H9 (cell line): ENCODE measurements around the gene CERS6. TPM values are rescaled to one million over a fixed set of nuclear protein-coding genes. Genes with fewer than 3 reads are reported as not detected.

Experiments used
- DNase-seq: peaks from one replicate; pipeline ENCODE4 v3.0.0-alpha.2; 2017
- H2AFZ ChIP-seq: one replicate; pipeline ENCODE4 v1.6.1; 2013; ENCODE audit warnings: mild to moderate bottlenecking, low read length, control low read depth, moderate library complexity
- H2AK5ac ChIP-seq: 2 replicates; pipeline ENCODE4 v1.6.1; 2013; ENCODE audit warnings: low read length, control low read depth, mixed read lengths; ENCODE audit not compliant: insufficient read length
- H2BK120ac ChIP-seq: one replicate; pipeline ENCODE4 v1.6.1; 2013; ENCODE audit warnings: low read depth, mild to moderate bottlenecking, low read length, control low read depth, inconsistent platforms; ENCODE audit not compliant: poor library complexity, severe bottlenecking
- H2BK12ac ChIP-seq: 2 replicates; pipeline ENCODE4 v1.6.1; 2013; ENCODE audit warnings: low read length, control low read depth, mixed read lengths, low read depth; ENCODE audit not compliant: insufficient read length
- H2BK15ac ChIP-seq: 2 replicates; pipeline ENCODE4 v1.6.1; 2013; ENCODE audit warnings: low read depth, low read length, control low read depth
- H2BK20ac ChIP-seq: one replicate; pipeline ENCODE4 v1.6.1; 2013; ENCODE audit warnings: low read depth, mild to moderate bottlenecking, low read length, control low read depth, inconsistent platforms; ENCODE audit not compliant: poor library complexity, severe bottlenecking
- H2BK5ac ChIP-seq: 2 replicates; pipeline ENCODE4 v1.6.1; 2013; ENCODE audit warnings: low read length, control low read depth, mixed read lengths; ENCODE audit not compliant: insufficient read length
- H3K14ac ChIP-seq: 2 replicates; pipeline ENCODE4 v1.6.1; 2013; ENCODE audit warnings: low read length, control low read depth; ENCODE audit not compliant: insufficient read depth
- H3K18ac ChIP-seq: 2 replicates; pipeline ENCODE4 v1.6.1; 2013; ENCODE audit warnings: low read depth, mild to moderate bottlenecking, mixed read lengths, low read length, control low read depth; ENCODE audit not compliant: insufficient read length
- H3K23ac ChIP-seq: 2 replicates; pipeline ENCODE4 v1.6.1; 2013; ENCODE audit warnings: low read length, control low read depth, mixed read lengths, low read depth; ENCODE audit not compliant: insufficient read length
- H3K23me2 ChIP-seq: 2 replicates; pipeline ENCODE4 v1.6.1; 2013; ENCODE audit warnings: low read depth, mild to moderate bottlenecking, mixed read lengths, low read length, control low read depth; ENCODE audit not compliant: insufficient read length, poor library complexity, severe bottlenecking
- H3K27ac ChIP-seq: 2 replicates; pipeline ENCODE4 v1.5.1; 2013; ENCODE audit warnings: low read length, control low read depth, mixed read lengths, low read depth; ENCODE audit not compliant: insufficient read length
- H3K27me3 ChIP-seq: 2 replicates; pipeline ENCODE4 v1.6.1; 2013; ENCODE audit warnings: low read length, control low read depth, inconsistent platforms; ENCODE audit not compliant: insufficient read depth
- H3K4ac ChIP-seq: 2 replicates; pipeline ENCODE4 v1.6.1; 2013; ENCODE audit warnings: low read depth, mild to moderate bottlenecking, control low read depth, inconsistent platforms, low read length, moderate library complexity
- H3K4me1 ChIP-seq: 2 replicates; pipeline ENCODE4 v1.6.1; 2013; ENCODE audit warnings: low read length, control low read depth, inconsistent platforms; ENCODE audit not compliant: insufficient read depth
- H3K4me2 ChIP-seq: 2 replicates; pipeline ENCODE4 v1.6.1; 2013; ENCODE audit warnings: low read length, control low read depth, mixed read lengths; ENCODE audit not compliant: insufficient read length, insufficient read depth
- H3K56ac ChIP-seq: 2 replicates; pipeline ENCODE4 v1.6.1; 2013; ENCODE audit warnings: low read depth, mild to moderate bottlenecking, mixed read lengths, low read length, control low read depth; ENCODE audit not compliant: insufficient read length
- H3K79me1 ChIP-seq: 2 replicates; pipeline ENCODE4 v1.6.1; 2013; ENCODE audit warnings: low read depth, mild to moderate bottlenecking, moderate library complexity, low read length, control low read depth, inconsistent platforms; ENCODE audit not compliant: insufficient read depth, poor library complexity, severe bottlenecking
- H3K79me2 ChIP-seq: 2 replicates; pipeline ENCODE4 v1.6.1; 2013; ENCODE audit warnings: low read length, control low read depth, inconsistent platforms; ENCODE audit not compliant: insufficient read depth
- H3K9ac ChIP-seq: 2 replicates; pipeline ENCODE4 v1.6.1; 2013; ENCODE audit warnings: low read length, control low read depth, mixed read lengths; ENCODE audit not compliant: insufficient read length; ENCODE audit errors: extremely low read depth
- H3K9me3 ChIP-seq: one replicate; pipeline ENCODE4 v1.6.1; 2013; ENCODE audit warnings: low read depth, low read length, inconsistent platforms; ENCODE audit not compliant: control insufficient read depth
- H3T11ph ChIP-seq: one replicate; pipeline ENCODE4 v1.6.1; 2013; ENCODE audit warnings: mild to moderate bottlenecking, low read length, control low read depth, inconsistent platforms
- H4K20me1 ChIP-seq: one replicate; pipeline ENCODE4 v1.6.1; 2013; ENCODE audit not compliant: control insufficient read depth, insufficient read length, insufficient read depth
- H4K5ac ChIP-seq: 2 replicates; pipeline ENCODE4 v1.6.1; 2013; ENCODE audit warnings: low read depth, mild to moderate bottlenecking, mixed read lengths, low read length, control low read depth; ENCODE audit not compliant: insufficient read length
- H4K8ac ChIP-seq: replicated peaks from 2 replicates; pipeline ENCODE4 v1.6.1; 2013; ENCODE audit warnings: low read length, control low read depth, mixed read lengths, low read depth; ENCODE audit not compliant: insufficient read length
- H4K91ac ChIP-seq: 2 replicates; pipeline ENCODE4 v1.6.1; 2013; ENCODE audit warnings: low read depth, mild to moderate bottlenecking, moderate library complexity, mixed read lengths, low read length, control low read depth; ENCODE audit not compliant: insufficient read length
- H3K27ac Mint-ChIP-seq, 3 experiments: 2 replicates in 2 of 3; 3 replicates in 1 of 3; pipeline ENCODE4 v1.8.0; 2020 to 2021; ENCODE audit warnings: mixed read lengths in 3 of 3, mild to moderate bottlenecking in 1 of 3, moderate library complexity in 1 of 3
- H3K27me3 Mint-ChIP-seq: 2 replicates; pipeline ENCODE4 v1.8.0; 2021; ENCODE audit warnings: low read depth, mild to moderate bottlenecking, moderate library complexity, mixed read lengths
- H3K36me3 Mint-ChIP-seq, 3 experiments: 2 replicates in 2 of 3; 3 replicates in 1 of 3; pipeline ENCODE4 v1.8.0; 2020 to 2021; ENCODE audit warnings: low read depth in 3 of 3, mixed read lengths in 3 of 3; ENCODE audit not compliant: insufficient read depth in 1 of 3
- H3K4me1 Mint-ChIP-seq, 2 experiments: 2 replicates each; pipeline ENCODE4 v1.8.0; 2020; ENCODE audit warnings: mixed read lengths in 2 of 2
- H3K4me3 Mint-ChIP-seq, 2 experiments: 2 replicates in 1 of 2; 3 replicates in 1 of 2; pipeline ENCODE4 v1.8.0; 2020 to 2021; ENCODE audit warnings: mild to moderate bottlenecking in 2 of 2, mixed read lengths in 2 of 2, moderate library complexity in 1 of 2
- H3K9me3 Mint-ChIP-seq, 2 experiments: 2 replicates in 1 of 2; 3 replicates in 1 of 2; pipeline ENCODE4 v1.8.0; 2020; ENCODE audit warnings: mild to moderate bottlenecking in 2 of 2, mixed read lengths in 2 of 2, moderate library complexity in 1 of 2
- WGBS: extraction: QIAGEN DNeasy Blood & Tissue Kit; methylation state at CpG from one replicate; pipeline ENCODE4 v1.1.7; 2013; ENCODE audit warnings: missing lambda C conversion rate, low lambda C conversion rate, mixed read lengths; ENCODE audit not compliant: insufficient read length; ENCODE audit errors: extremely low coverage; 5-methylcytosine and 5-hydroxymethylcytosine counted together
- total RNA-seq: library from RNA; stranded (reverse); gene quantifications from 2 replicates; pipeline ENCODE4 v1.2.1, GENCODE V29; 2021
- TF ChIP-seq, protein P1 (sequence below): fragments of 200-600 bp; sonication (generic); conservative IDR thresholded peaks from 3 replicates; pipeline ENCODE4 v1.8.0; 2021; ENCODE audit warnings: antibody characterized with exemption, mild to moderate bottlenecking

CERS6 gene
- total RNA-seq, 1 experiment from 2014 or later, result 17.7 TPM

DNA sequence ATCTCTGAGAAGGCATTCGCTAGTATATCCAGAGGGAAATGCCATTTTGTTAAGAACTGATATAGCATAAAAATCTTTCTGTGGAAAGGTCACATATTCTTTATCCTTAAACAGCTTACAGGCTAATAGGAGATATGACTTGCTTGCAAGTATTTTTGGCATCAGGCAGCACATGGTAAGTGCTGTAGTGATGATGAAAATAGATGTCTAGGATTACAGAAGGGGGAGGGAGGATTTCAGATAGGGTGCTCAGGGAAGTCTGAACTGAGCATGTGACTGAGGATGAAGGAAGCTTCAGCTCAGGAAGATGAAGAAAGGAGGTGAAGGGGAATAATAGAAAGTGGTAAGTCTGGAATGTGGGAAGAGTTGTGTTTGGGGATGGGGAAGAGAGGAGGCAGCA is 187.9 kb downstream of the CERS6 start:
- Histone ChIP-seq H3K23ac (no peak overlapping the region), H3K18ac (no peak overlapping the region), H4K20me1 (no peaks in the 10 kb centered on the region), H3K4me1 (peaks cover 7% of the 10 kb centered on the region), H3K4me2 (no peak overlapping the region), H3K9ac (no peak overlapping the region), H2BK5ac (no peak overlapping the region), H3K9me3 (no peaks in the 10 kb centered on the region), H3K79me1 (no peaks in the 10 kb centered on the region), H3K27me3 (no peaks in the 10 kb centered on the region), H2BK12ac (no peak overlapping the region), H3K79me2 (no peaks in the 10 kb centered on the region; the same call in 1 of the 2 replicates), H2BK20ac (no peak overlapping the region), H3K23me2 (no peaks in the 10 kb centered on the region), H3T11ph (no peak overlapping the region), H3K14ac (no peak overlapping the region), H4K8ac (no peak overlapping the region), H2BK15ac (no peak overlapping the region), H2AFZ (no peak overlapping the region), H3K56ac (no peak overlapping the region), H3K27ac (no peak overlapping the region), H4K5ac (no peak overlapping the region), H2AK5ac (no peak overlapping the region), H4K91ac (no peak overlapping the region), H3K4ac (no peak overlapping the region), H2BK120ac (no peak overlapping the region)
- Mint-ChIP-seq H3K27ac (no peak overlapping the region), H3K36me3 (peaks cover 0 to 3% (median 1%) of the 10 kb centered on the region in 3 experiments; a peak in 3 of 7 replicates), H3K27me3 (no peaks in the 10 kb centered on the region), H3K4me1 (peaks cover 26% of the 10 kb centered on the region in 2 experiments), H3K4me3 (no peak overlapping the region), H3K9me3 (no peaks in the 10 kb centered on the region; a peak in 2 of 5 replicates)
- DNase-seq, result no peak
- WGBS, result no CpG with 5 or more reads among the region's 1 CpG
- TF ChIP-seq, protein P1, sequence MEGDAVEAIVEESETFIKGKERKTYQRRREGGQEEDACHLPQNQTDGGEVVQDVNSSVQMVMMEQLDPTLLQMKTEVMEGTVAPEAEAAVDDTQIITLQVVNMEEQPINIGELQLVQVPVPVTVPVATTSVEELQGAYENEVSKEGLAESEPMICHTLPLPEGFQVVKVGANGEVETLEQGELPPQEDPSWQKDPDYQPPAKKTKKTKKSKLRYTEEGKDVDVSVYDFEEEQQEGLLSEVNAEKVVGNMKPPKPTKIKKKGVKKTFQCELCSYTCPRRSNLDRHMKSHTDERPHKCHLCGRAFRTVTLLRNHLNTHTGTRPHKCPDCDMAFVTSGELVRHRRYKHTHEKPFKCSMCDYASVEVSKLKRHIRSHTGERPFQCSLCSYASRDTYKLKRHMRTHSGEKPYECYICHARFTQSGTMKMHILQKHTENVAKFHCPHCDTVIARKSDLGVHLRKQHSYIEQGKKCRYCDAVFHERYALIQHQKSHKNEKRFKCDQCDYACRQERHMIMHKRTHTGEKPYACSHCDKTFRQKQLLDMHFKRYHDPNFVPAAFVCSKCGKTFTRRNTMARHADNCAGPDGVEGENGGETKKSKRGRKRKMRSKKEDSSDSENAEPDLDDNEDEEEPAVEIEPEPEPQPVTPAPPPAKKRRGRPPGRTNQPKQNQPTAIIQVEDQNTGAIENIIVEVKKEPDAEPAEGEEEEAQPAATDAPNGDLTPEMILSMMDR, result no peak
